KMS-11 (cell line): ENCODE results near the gene BCCIP.

Source experiments
- H2AFZ ChIP-seq: fragments of 200-600 bp; sonication (generic); 2 replicates; pipeline ENCODE4 v1.6.1; 2016; ENCODE audit warnings: antibody characterized with exemption, mixed run types, low read depth
- H3K27ac ChIP-seq: fragments of 200-600 bp; sonication (generic); 2 replicates; pipeline ENCODE4 v1.6.1; 2016; ENCODE audit warnings: mild to moderate bottlenecking, mixed run types
- H3K27me3 ChIP-seq: fragments of 200-600 bp; sonication (generic); 2 replicates; pipeline ENCODE4 v1.6.1; 2017; ENCODE audit warnings: mild to moderate bottlenecking, low read depth, mixed run types, moderate library complexity; ENCODE audit not compliant: insufficient read depth
- H3K36me3 ChIP-seq: fragments of 200-600 bp; sonication (generic); 2 replicates; pipeline ENCODE4 v1.6.1; 2017; ENCODE audit warnings: mild to moderate bottlenecking, mixed run types; ENCODE audit not compliant: insufficient read depth
- H3K4me1 ChIP-seq: fragments of 200-600 bp; sonication (generic); 2 replicates; pipeline ENCODE4 v1.6.1; 2016; ENCODE audit warnings: mild to moderate bottlenecking, low read depth, mixed run types; ENCODE audit not compliant: poor library complexity, severe bottlenecking
- H3K4me2 ChIP-seq: fragments of 200-600 bp; sonication (generic); 2 replicates; pipeline ENCODE4 v1.7.0; 2016; ENCODE audit warnings: mild to moderate bottlenecking, mixed run types
- H3K4me3 ChIP-seq: fragments of 200-600 bp; sonication (generic); IDR thresholded peaks from 2 replicates; pipeline ENCODE4 v1.6.1; 2017; ENCODE audit warnings: low read depth, low read length, mixed read lengths; ENCODE audit not compliant: insufficient read depth
- H3K79me2 ChIP-seq: fragments of 200-600 bp; sonication (generic); 2 replicates; pipeline ENCODE4 v1.6.1; 2016; ENCODE audit warnings: low read depth, mixed run types; ENCODE audit not compliant: insufficient read depth
- H3K9ac ChIP-seq: fragments of 200-600 bp; sonication (generic); 2 replicates; pipeline ENCODE4 v1.6.1; 2016; ENCODE audit warnings: mild to moderate bottlenecking, mixed run types
- H4K20me1 ChIP-seq: fragments of 200-600 bp; sonication (generic); 2 replicates; pipeline ENCODE4 v1.6.1; 2016; ENCODE audit warnings: mild to moderate bottlenecking, mixed run types; ENCODE audit not compliant: insufficient read depth
- CTCF ChIP-seq: fragments of 200-600 bp; sonication (generic); conservative IDR thresholded peaks from 2 replicates; pipeline ENCODE4 v1.6.1; 2017; ENCODE audit warnings: low read depth, mild to moderate bottlenecking, antibody characterized with exemption, low read length, moderate library complexity, mixed read lengths

BCCIP gene

GRCh38 chr10:125797424-125797823 is 25.9 kb upstream of the BCCIP start:
- H3K27me3 ChIP-seq: no peaks in the 10 kb centered on the region
- H4K20me1 ChIP-seq: no peaks in the 10 kb centered on the region
- no peaks in the 10 kb centered on the region for H3K79me2 ChIP-seq
- no peak overlapping the region for H2AFZ ChIP-seq
- H3K4me3 ChIP-seq: no peak overlapping the region
- no peak overlapping the region for H3K27ac ChIP-seq
- H3K4me1 ChIP-seq: peaks cover 20% of the 10 kb centered on the region
- H3K36me3 ChIP-seq: no peaks in the 10 kb centered on the region
- H3K4me2 ChIP-seq: no peak overlapping the region
- no peak overlapping the region for H3K9ac ChIP-seq
- no peak for TF ChIP-seq CTCF

GRCh38 chr10:125797994-125798662 is 25.2 kb upstream of the BCCIP start:
- no peak for TF ChIP-seq CTCF
- no peak overlapping the region for H3K4me2 ChIP-seq
- H3K36me3 ChIP-seq: no peaks in the 10 kb centered on the region
- H4K20me1 ChIP-seq: no peaks in the 10 kb centered on the region
- no peak overlapping the region for H2AFZ ChIP-seq
- H3K4me3 ChIP-seq: no peak overlapping the region
- no peak overlapping the region for H3K27ac ChIP-seq
- no peaks in the 10 kb centered on the region for H3K79me2 ChIP-seq
- H3K4me1 ChIP-seq: peaks cover 20% of the 10 kb centered on the region
- H3K27me3 ChIP-seq: no peaks in the 10 kb centered on the region
- H3K9ac ChIP-seq: no peak overlapping the region

- no peaks in the 10 kb centered on the region for H3K36me3 ChIP-seq
- no peak overlapping the region for H2AFZ ChIP-seq
- no peak for TF ChIP-seq CTCF
- H3K27ac ChIP-seq: no peak overlapping the region
- no peaks in the 10 kb centered on the region for H3K79me2 ChIP-seq
- no peak overlapping the region for H3K9ac ChIP-seq
- H3K4me2 ChIP-seq: no peak overlapping the region
- H4K20me1 ChIP-seq: no peaks in the 10 kb centered on the region
- H3K4me3 ChIP-seq: no peak overlapping the region
- H3K27me3 ChIP-seq: no peaks in the 10 kb centered on the region
- peaks cover 20% of the 10 kb centered on the region for H3K4me1 ChIP-seq
Observed at GRCh38 chr10:125799451-125800182, 23.7 kb upstream of the BCCIP start.

- H3K4me2 ChIP-seq: no peak overlapping the region
- H3K4me3 ChIP-seq: no peak overlapping the region
- no peaks in the 10 kb centered on the region for H4K20me1 ChIP-seq
- H3K36me3 ChIP-seq: no peaks in the 10 kb centered on the region
- H2AFZ ChIP-seq: no peak overlapping the region
- H3K9ac ChIP-seq: no peak overlapping the region
- H3K27ac ChIP-seq: no peak overlapping the region
- no peak for TF ChIP-seq CTCF
- H3K79me2 ChIP-seq: no peaks in the 10 kb centered on the region
- H3K4me1 ChIP-seq: peaks cover 3% of the 10 kb centered on the region
- H3K27me3 ChIP-seq: no peaks in the 10 kb centered on the region
Observed at GRCh38 chr10:125801574-125801973, 21.8 kb upstream of the BCCIP start.
